GM21825 (cell line): ENCODE data around the gene ZDHHC3.
"Not testable (repeated sequence)": the region's sequence is repeated elsewhere in the genome, so short reads cannot be mapped to it uniquely, and the experiment has no call there.

ENCODE experiments used
- ATAC-seq: cut with Tn5 transposase; IDR thresholded peaks from one replicate; pipeline ENCODE4 v1.9.1; 2021; ENCODE audit warnings: mild to moderate bottlenecking, moderate library complexity; ENCODE audit not compliant: unreplicated experiment

The ZDHHC3 gene

DNA sequence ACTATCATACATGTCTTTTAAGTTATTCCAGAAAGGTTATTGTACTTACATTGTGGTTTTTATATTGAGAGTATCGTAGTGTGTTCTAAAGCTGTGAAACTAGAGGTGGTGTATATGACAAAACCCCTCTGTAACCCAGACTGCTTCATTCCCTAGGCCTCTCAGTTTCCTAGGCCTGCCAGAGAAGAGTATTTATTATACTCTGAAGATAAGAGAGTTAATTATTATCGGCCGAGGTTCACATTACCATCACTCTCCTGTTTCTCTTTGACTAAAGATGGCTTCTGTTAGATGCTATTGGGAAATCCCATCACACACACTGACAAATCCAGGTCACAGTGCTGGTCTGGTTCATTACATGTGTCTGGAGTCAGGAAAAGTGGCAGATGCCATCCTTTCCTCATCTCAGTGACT is 20.6 kb upstream of the ZDHHC3 start:
- ATAC-seq, result no peak

DNA sequence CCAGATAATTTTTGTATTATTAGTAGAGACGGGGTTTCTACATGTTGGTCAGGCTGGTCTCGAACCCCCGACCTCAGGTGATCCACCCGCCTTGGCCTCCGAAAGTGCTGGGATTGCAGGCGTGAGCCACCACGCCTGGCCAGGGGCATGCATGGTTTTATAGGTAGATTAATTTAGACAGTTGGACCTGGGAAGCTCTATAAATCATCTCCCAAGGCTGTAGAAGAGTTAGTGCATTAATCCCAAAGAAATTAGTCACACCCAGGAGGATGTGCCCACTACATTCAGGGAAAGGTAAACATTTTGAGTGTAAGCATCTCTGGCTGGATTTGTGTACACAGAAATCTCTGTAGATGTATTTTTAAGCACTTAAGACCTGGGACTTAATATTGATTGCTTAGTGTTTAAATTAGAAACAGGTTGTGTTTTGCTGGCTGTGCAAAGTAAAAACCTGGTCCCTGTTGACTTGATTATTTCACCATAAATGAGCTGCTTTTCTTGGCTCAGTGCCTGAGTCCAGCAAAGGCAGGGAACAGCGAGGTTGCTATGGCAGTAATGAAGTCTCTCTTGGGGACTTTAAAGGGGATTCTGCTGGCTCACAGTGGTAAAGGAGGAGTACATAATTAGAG is 19.3 kb upstream of the ZDHHC3 start:
- no peak for ATAC-seq

DNA sequence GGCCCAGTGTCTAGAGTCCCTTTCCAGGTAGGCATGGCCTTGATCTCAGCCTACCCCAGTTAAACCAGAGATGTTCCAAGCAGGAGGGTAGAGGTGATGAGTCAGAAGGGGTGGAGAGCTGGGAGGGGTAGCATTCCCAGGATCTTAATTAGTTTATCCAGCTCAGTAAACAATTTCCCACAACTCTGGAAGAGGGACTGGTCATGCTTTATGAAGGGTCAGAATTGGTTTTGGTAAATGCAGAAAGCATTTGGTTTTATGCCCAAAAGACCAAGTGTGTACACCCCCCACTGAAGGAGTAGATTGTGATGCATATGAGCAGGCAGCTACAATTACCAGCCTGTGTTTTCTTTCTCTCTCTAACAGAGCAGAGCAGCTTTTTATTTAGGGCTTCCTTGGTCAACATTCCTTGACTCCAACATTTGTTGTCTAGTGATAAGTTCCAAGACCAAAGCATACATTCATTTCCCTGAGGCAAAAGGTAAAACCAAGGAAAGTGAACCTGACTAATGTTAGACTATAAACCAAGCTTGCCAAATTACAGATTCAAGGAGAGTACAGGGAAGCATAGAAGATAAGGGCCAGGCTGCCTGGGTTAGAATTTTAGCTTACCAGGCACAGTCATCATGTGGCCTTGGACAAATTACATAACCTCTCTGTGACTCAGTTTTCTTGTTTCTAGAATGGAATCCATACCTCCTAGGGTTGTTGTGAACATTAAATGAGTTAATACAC is 17.7 kb upstream of the ZDHHC3 start:
- no peak for ATAC-seq

- no peak for ATAC-seq
Observed at GRCh38 chr3:44992555-44993470, 16.8 kb upstream of the ZDHHC3 start.

GRCh38 chr3:44991326-44991725 is 15.4 kb upstream of the ZDHHC3 start:
- no peak for ATAC-seq

- ATAC-seq, result no peak
Observed at GRCh38 chr3:44989636-44990373, 13.8 kb upstream of the ZDHHC3 start.

DNA sequence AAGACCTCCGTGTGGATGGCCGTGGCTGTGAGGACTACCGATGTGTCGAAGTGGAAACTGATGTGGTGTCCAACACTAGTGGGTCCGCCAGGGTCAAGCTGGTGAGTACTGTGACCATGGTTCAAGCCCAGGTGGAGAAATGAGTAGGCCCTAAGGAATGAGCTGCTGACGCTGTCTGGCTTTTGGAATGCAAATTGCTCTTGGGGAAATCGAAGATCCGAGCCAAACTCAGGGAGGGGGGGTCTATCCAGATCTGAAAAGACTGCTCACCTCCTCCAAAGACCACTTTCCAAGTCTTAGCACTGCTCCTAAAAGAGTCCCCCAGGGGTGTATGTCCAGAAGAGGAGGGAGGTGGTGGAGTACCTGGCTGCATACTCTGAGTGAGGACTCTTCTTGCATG is 13.2 kb upstream of the ZDHHC3 start:
- no peak for ATAC-seq

GRCh38 chr3:44988073-44988472 is 12.1 kb upstream of the ZDHHC3 start:
- no peak for ATAC-seq

DNA sequence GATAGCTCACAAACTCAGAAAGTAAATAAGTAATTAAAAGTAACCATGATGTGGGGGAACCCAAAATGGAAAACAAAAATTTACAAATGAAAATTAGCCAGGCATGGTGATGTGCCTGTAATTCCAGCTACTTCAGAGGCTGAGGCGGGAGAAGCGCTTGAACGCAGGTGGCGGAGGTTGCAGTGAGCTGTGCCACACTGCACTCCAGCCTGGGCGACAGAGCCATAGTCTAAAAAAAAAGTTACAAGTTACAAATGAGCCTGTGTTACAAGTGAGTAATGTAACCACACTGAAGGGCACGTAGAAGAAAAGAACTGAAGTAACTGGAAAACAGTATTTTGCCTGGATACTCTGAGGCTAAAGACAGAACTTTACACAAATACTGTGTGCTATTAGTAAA is 11.4 kb upstream of the ZDHHC3 start:
- ATAC-seq, result no peak

GRCh38 chr3:44986330-44986729 is 10.4 kb upstream of the ZDHHC3 start:
- not testable (repeated sequence) for ATAC-seq

DNA sequence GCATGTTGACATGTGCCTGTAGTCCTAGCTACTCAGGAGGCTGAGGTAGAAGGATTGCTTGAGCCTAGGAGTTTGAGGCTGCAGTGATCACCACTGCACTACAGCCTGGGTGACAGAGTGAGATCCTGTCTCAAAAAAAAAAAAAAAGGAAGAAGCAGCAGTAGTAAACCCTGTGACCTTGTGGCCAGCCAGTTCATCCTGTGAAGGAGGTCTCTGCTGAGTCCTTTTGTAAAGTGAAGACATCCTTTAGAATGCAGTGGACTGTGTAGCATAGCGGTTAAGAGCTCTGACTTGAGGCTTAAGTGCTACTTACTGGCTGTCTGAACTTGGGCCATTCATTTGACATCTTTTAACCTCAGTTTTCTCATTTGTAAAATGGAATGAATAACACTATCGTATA is 8.4 kb upstream of the ZDHHC3 start:
- ATAC-seq, result no peak

DNA sequence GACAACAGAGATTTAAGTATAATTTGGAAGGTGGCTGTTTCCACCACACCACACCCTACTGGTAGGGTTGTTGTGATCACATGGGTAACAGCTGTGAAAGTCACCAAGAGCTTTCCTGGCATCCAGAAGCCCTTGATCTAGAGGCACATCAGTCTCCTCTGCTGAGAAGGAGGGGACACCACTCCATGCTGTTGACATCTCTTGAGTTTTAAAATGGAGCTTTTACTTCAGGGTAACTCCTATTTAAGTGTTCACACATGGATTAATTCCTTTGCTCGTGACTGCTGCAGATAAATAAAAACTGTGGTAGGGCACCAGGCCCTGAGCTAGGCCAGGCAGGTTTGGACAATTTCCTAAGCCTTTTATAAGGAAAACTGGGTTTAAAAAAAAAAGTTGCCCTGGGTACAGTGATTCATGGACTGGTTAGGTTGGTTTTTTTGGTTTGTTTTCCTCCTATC is 7.5 kb upstream of the ZDHHC3 start:
- no peak for ATAC-seq

- no peak for ATAC-seq
Observed at GRCh38 chr3:44982817-44983216, 6.8 kb upstream of the ZDHHC3 start.

- ATAC-seq, result no peak
Observed at GRCh38 chr3:44981751-44982150, 5.8 kb upstream of the ZDHHC3 start.

- no peak for ATAC-seq
Observed at GRCh38 chr3:44981220-44981619, 5.2 kb upstream of the ZDHHC3 start.

DNA sequence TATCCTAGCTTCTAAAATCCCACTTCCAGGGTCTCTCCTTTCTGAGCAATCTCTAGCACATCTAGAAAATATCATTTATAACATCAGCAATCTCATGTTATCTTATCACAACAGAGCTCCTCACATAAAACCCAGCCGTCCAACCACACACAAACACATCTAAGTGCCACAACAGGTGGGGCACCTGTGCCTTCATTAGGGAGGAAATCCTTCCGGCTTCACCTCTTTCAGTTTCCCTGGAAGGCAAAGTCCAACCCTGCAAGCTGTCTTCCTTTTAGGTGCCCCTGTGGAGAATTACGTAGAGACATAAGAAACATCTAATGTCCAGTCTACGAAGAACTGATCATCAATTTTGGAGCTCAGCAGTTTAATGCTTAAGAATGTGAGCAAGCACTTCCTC is 1.6 kb downstream of the ZDHHC3 start:
- no peak for ATAC-seq

DNA sequence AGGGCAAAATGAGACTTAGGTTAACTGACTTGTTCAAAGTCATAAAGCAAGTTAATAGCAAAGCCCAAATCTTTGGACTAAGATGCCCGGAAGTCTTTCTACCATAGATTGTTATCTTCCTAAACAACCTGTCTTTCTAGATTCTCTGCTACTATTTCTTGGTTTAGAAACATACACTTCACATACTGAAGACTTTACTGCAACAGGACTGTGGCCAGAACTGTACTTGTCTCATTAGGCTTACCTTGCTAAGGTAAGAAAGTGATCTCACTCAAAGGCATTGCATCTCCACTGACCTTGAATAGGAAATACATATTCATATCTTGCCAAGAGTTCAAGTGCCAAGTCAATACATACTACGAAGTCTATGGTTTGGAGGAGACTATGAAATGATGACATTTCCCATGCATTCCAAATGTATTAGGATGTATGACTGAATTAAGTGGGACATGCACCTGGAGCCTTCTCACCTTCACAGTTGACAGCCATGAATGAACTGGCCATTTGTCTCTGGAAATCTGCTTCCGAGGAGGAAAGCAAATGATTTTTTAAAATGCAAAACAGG is 5.0 kb downstream of the ZDHHC3 start:
- no peak for ATAC-seq

- no peak for ATAC-seq
Observed at GRCh38 chr3:44969828-44970179, 6.2 kb downstream of the ZDHHC3 start.

DNA sequence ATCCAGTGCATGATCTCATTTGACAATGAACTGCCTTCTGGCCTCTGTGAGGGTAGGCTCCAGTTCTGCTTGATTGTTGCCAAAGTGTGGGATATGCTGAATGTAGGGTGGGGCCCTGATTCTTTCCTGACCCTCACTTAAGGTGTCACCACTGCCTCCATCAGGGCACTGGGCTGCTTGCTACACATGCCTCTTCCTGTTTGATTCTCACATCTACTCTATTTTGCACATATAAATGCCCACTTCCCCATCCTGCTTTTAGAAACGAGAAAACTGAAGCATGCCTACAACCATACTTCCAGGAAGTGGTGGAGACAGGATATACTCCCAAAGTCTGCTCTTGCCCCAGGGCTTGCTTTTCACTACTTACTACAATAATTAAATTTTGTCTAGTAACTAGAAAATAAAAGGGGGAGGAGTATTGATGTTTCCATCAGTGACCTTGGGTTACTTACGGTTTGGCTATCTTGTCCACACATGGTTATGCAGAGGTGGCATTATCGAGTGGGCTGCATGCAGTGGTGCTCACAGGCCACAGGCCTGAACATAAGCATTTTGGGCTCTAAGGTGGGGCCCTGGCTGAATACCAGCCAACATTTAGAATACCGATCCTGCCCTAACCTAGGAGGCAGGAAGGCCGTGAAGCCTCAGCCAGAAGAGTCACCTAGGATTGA is 6.7 kb downstream of the ZDHHC3 start:
- no peak for ATAC-seq

DNA sequence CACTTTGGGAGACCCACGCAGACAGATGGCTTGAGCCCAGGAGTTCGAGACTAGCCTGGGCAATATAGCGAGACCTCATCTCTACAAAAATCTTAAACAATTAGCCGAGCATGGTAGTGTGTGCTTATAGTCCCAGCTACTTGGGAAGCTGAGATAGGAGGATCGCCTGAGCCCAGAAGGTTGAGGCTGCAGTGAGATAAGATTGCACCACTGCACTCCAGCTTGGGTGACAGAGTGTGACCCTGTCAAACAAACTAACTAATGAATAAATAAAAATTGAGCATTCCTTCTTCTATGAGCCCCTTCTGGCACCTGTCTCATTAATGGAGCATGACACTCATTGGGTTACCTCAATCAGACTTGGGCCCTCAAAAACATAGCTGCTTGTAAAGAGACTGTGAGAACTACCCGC is 7.5 kb downstream of the ZDHHC3 start:
- ATAC-seq, result no peak
